RWPE2 (cell line): ENCODE data around the gene FAXDC2.

Source experiments
- ATAC-seq: fragments of 200-7000 bp; cut with Tn5 transposase; 3 replicates; pipeline ENCODE4 v1.9.1; 2021; ENCODE audit warnings: low read depth
- DNase-seq: peaks from one replicate; pipeline ENCODE4 v3.0.0-alpha.2; 2020; ENCODE audit warnings: low spot score
- H3K27ac ChIP-seq: fragments of 450-650 bp; 2 replicates; pipeline ENCODE4 v1.5.1; 2017; ENCODE audit warnings: mild to moderate bottlenecking; ENCODE audit not compliant: poor library complexity, severe bottlenecking
- H3K27me3 ChIP-seq: fragments of 250-450 bp; sonication (Bioruptor Pico); 2 replicates; pipeline ENCODE4 v1.5.1; 2021; ENCODE audit warnings: mild to moderate bottlenecking, moderate library complexity; ENCODE audit not compliant: insufficient read depth, poor library complexity, severe bottlenecking
- H3K36me3 ChIP-seq: fragments of 250-450 bp; sonication (Bioruptor Pico); 2 replicates; pipeline ENCODE4 v1.5.1; 2020; ENCODE audit warnings: low read depth, mild to moderate bottlenecking, moderate library complexity
- H3K4me1 ChIP-seq: fragments of 250-450 bp; sonication (Bioruptor Pico); 2 replicates; pipeline ENCODE4 v1.5.1; 2021; ENCODE audit warnings: mild to moderate bottlenecking, moderate library complexity; ENCODE audit not compliant: insufficient read depth, poor library complexity, severe bottlenecking
- H3K4me3 ChIP-seq: fragments of 250-450 bp; sonication (Bioruptor Pico); 2 replicates; pipeline ENCODE4 v1.5.1; 2021; ENCODE audit warnings: mild to moderate bottlenecking, moderate library complexity; ENCODE audit not compliant: severe bottlenecking
- H3K9me3 ChIP-seq: fragments of 250-450 bp; sonication (Bioruptor Pico); 2 replicates; pipeline ENCODE4 v1.5.1; 2021; ENCODE audit warnings: mild to moderate bottlenecking, moderate library complexity; ENCODE audit not compliant: severe bottlenecking
- TF ChIP-seq, protein P1 (sequence below): fragments of 450-650 bp; IDR thresholded peaks from one replicate; pipeline ENCODE4 v1.5.1; 2017; ENCODE audit warnings: mild to moderate bottlenecking, moderate library complexity; ENCODE audit not compliant: poor library complexity, severe bottlenecking

FAXDC2 gene

GRCh38 chr5:154813736-154814135 is 36.7 kb downstream of the FAXDC2 start:
- no peak for ATAC-seq
- peaks cover 95% of the 10 kb centered on the region for H3K36me3 ChIP-seq
- TF ChIP-seq, protein P1, sequence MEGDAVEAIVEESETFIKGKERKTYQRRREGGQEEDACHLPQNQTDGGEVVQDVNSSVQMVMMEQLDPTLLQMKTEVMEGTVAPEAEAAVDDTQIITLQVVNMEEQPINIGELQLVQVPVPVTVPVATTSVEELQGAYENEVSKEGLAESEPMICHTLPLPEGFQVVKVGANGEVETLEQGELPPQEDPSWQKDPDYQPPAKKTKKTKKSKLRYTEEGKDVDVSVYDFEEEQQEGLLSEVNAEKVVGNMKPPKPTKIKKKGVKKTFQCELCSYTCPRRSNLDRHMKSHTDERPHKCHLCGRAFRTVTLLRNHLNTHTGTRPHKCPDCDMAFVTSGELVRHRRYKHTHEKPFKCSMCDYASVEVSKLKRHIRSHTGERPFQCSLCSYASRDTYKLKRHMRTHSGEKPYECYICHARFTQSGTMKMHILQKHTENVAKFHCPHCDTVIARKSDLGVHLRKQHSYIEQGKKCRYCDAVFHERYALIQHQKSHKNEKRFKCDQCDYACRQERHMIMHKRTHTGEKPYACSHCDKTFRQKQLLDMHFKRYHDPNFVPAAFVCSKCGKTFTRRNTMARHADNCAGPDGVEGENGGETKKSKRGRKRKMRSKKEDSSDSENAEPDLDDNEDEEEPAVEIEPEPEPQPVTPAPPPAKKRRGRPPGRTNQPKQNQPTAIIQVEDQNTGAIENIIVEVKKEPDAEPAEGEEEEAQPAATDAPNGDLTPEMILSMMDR: no peak

DNA sequence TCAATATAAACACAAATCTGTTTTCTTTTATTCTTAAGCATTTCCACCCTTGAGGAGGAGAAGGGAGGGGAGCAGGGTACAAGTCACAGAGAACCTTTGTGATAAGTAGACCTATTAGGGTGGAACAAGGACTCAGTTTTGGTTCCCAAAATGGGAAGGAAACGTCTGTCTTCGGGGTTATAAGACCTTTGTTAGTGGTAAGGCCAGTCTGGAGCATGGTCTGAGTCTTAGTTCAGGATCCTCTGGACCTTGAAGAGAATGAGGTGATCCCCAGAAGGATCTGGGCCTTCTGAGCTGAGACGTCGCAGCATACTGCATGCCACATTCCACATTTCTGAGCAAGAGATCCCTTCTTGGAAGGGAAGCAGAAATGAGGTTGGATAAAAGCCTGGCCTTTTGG is 37.2 kb downstream of the FAXDC2 start:
- no peak overlapping the region for H3K27ac ChIP-seq
- ATAC-seq: no peak

More at GRCh38 chr5:154813736-154814135, 36.7 kb downstream of the FAXDC2 start:
- no peak overlapping the region for H3K27ac ChIP-seq
- no peaks in the 10 kb centered on the region for H3K4me1 ChIP-seq
- no peak overlapping the region for H3K4me3 ChIP-seq
- DNase-seq: no peak
- H3K27me3 ChIP-seq: no peaks in the 10 kb centered on the region
- H3K9me3 ChIP-seq: no peaks in the 10 kb centered on the region

GRCh38 chr5:154811653-154812465 is 38.5 kb downstream of the FAXDC2 start:
- H3K4me3 ChIP-seq: no peak overlapping the region
- ATAC-seq (peak; percentile 66), DNase-seq (no peak)
- no peaks in the 10 kb centered on the region for H3K9me3 ChIP-seq
- H3K4me1 ChIP-seq: no peaks in the 10 kb centered on the region
- TF ChIP-seq, protein P1: peak; percentile 97
- no peak overlapping the region for H3K27ac ChIP-seq
- H3K36me3 ChIP-seq: peaks cover 97% of the 10 kb centered on the region
- no peaks in the 10 kb centered on the region for H3K27me3 ChIP-seq

More for the DNA sequence above, 37.2 kb downstream of the FAXDC2 start:
- Histone ChIP-seq H3K36me3 (peaks cover 95% of the 10 kb centered on the region), H3K27me3 (no peaks in the 10 kb centered on the region), H3K4me3 (no peak overlapping the region), H3K4me1 (no peaks in the 10 kb centered on the region), H3K9me3 (no peaks in the 10 kb centered on the region)
- DNase-seq: no peak
- TF ChIP-seq, protein P1: no peak

DNA sequence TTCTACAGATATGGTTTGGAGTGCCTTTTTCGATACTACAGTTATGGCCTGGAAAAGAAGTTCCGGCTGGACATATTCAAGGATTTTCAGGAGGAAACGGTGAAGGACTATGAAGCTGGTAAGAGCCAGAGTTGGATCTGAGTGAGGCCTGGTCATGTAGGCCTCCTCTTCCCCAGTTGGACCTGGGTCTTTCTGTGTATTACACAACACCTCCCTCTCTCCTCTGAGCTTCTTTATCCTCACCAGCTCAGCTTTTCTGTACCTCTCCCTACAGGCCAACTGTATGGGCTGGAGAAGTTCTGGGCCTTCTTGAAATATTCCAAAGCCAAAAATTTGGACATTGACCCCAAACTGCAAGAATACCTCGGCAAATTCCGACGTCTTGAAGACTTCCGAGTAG is 39.2 kb downstream of the FAXDC2 start:
- Histone ChIP-seq H3K9me3 (no peaks in the 10 kb centered on the region), H3K27me3 (no peaks in the 10 kb centered on the region), H3K4me1 (no peaks in the 10 kb centered on the region), H3K27ac (no peak overlapping the region), H3K36me3 (peaks cover 97% of the 10 kb centered on the region), H3K4me3 (no peak overlapping the region)
- ATAC-seq: no peak
- TF ChIP-seq, protein P1: no peak
- DNase-seq: no peak

DNA sequence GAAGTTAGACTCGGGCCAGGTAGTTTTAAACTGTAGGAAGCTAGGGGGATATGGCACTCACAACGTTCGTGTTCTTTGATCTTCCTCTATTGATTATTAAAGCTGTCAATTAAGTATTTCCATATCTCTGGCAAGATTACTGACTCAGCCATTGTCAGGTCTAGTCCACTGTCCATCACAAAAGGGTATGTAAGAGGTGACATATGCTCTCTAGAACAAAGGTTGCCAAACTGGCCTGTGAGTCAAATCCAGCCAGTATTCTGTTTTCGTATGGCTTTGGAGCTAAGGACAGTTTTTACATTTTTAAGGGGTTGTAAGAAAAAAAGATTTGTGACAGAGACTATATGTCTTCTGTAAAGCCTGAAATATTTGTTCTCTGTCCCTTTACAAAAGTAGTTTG is 44.2 kb downstream of the FAXDC2 start:
- TF ChIP-seq, protein P1: no peak
- H3K27ac ChIP-seq: no peak overlapping the region
- H3K4me3 ChIP-seq: no peak overlapping the region
- ATAC-seq (no peak), DNase-seq (no peak)
- H3K36me3 ChIP-seq: peaks cover 99% of the 10 kb centered on the region
- no peaks in the 10 kb centered on the region for H3K4me1 ChIP-seq
- H3K9me3 ChIP-seq: no peaks in the 10 kb centered on the region
- H3K27me3 ChIP-seq: no peaks in the 10 kb centered on the region
